Pons (tissue), 1 donor: Measurements from ENCODE around the gene MYH11.
A peak's percentile ranks its signal among the peaks of the same experiment; 100 is the strongest.
"Not testable (repeated sequence)": the region's sequence is repeated elsewhere in the genome, so short reads cannot be mapped to it uniquely, and the experiment has no call there.

ENCODE experiments used
- DNase-seq: peaks from one replicate; pipeline ENCODE4 v3.0.0-alpha.2; 2016; ENCODE audit warnings: low spot score

MYH11 gene

GRCh38 chr16:15876503-15876902 is 19.7 kb upstream of the MYH11 start:
- no peak for DNase-seq

- DNase-seq = peak; percentile 85
Measured at GRCh38 chr16:15874745-15875314, 18.0 kb upstream of the MYH11 start.

- no peak for DNase-seq
Measured at GRCh38 chr16:15873737-15874136, 16.9 kb upstream of the MYH11 start.

DNA sequence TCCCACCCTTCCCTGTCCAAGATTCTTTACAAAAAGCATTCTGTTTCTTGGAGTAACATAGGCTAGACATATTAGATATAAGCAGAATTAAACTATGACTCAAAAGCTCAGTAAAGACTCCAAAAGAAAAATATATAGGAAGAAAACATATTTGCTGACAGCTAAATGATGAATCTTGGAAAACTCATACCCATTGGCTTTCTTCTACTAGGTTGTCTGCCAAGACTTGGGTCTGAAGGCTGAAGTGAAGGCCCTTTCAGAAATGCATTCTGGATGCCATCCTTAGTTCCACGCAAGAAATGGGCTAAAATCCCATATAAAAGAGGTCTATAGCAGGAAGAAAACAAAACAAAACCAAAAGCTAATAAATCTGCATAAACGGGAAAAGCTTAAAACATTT is 16.5 kb upstream of the MYH11 start:
- no peak for DNase-seq

DNA sequence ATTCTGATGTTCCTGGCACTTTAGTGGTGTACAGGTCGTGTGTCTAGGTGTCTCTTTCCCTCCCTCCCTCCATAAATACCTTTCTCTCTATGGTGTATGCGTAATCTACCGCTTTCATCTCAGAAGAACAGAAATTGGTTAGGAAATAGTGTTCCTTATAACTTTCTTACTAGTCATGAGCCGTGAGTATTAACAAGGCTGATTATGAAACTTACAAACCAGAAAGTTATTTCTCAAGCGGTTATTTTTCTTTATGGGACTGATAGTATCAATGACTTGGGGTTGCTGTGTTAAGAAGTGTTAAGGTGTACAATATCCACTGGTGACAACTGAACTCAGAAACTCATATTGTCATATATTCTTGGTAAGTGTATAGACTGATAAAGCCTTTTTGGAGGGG is 13.2 kb upstream of the MYH11 start:
- DNase-seq = no peak

DNA sequence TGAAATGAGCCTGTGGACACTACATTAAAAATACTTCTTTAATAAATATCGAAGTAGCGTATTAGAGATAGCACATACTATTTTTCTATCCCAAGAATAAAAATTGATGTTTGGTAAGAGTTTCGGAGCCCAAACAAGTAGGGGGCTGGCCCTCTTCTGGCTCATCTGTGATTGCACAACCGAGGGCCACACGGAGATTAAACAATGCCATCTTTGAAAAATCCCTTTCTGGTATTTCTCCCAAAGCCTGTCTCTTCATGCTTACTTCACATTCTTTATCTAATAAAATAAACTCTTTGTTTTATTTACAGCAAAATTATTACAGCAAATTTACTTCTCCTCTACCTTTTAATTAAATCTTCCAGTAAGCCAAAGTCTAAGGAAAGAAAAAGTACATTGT is 9.6 kb upstream of the MYH11 start:
- DNase-seq = peak; percentile 68

- no peak for DNase-seq
Measured at GRCh38 chr16:15865742-15866141, 8.9 kb upstream of the MYH11 start.

GRCh38 chr16:15864939-15865338 is 8.1 kb upstream of the MYH11 start:
- DNase-seq = no peak

- no peak for DNase-seq
Measured at GRCh38 chr16:15861996-15862395, 5.2 kb upstream of the MYH11 start.

DNA sequence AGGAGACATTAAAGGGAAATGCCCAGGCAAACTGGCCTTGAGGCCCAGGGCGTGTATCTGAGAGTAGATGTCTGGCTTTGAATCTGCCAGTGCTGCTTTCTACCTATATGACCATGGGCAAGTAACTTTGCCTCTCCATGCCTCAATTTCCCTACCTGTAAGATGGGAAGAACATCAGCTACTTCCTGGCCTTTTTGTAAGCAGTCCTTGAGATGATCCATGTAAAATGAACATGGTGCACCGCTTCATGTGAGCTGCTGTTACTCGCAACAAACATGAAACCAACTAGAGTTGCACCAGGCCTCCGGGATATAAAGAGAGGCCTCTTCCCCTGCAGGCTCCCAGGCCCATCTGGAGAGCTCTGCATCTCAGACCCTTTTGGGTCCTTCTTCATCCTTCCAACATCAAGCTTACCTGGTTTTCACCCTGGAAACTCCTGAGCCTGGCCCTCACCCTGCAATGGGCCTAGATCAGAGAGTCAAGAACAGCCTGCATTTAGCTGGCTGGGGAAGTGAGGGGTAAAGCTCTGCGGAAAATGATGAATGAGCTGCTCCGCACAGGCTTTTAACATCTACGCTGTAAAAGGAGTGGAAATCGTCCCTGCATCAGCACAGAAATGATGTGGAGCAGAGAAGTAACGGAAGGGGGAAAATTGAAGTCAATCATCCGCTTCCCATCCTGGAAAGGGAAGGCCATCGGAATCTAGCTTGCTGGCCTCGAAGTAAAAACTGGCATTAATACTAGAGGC is 2.3 kb upstream of the MYH11 start:
- DNase-seq = no peak

DNA sequence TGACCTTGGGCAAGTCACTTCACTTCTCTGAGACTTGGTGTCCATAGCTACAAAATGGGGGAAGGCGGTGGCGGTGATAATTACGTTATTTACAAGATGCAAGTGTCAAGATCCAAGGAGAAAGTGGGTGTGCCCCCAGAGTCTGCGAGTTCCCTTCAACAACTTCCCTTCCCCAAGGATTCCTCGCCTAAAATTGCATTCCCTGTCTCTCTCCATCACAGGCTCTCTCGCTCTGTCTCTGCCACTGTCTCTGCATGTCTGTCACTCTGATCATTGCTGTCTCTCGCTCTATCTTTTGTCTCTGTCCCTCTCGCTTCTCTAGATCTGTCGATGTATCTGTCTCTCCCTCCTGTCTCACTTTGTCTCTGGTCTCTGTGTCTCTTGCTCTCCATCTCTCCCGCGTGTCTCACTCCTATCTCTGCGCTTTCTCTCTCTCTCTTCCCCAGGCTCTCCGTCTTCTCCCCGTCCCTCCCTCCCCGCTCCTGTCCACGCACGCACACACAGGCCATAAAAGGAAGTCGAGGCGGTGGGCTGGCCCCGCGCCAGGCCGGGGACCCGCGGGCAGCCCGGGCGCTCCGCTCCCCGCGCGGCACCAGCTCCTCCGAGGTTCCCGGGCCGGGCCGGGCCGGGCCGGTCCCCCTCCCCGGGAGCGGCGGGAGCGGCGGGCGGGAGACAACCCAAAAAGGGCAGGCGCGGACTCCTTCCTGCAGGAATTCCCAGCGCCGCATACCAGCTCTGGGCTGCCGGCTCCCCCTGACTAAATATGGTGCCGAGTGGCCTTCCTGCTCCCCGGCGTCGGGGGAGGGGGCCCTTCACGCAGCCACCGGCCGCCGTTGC is 1.1 kb upstream of the MYH11 start:
- DNase-seq = no peak

DNA sequence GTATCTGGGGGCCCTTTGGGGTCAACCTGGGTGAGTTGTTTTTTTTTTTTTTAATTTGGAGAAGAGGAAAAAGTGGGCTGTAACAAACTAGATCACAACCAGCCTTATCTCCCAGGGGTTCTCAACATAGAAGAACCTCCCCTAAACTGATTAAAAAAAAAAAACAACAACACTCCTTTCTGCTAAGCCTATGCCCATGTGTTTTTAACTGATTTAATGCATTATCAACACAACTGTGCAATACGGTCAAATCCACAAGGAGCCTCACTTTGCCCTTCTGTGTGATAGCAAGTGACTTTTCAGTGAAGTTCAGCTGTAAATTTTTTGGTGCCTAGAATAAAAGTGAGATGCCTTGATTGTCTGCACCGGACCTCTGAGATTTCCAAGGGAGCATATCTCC is 646 bp downstream of the MYH11 start:
- no peak for DNase-seq

GRCh38 chr16:15855704-15856003 is 1.2 kb downstream of the MYH11 start:
- DNase-seq = no peak

DNA sequence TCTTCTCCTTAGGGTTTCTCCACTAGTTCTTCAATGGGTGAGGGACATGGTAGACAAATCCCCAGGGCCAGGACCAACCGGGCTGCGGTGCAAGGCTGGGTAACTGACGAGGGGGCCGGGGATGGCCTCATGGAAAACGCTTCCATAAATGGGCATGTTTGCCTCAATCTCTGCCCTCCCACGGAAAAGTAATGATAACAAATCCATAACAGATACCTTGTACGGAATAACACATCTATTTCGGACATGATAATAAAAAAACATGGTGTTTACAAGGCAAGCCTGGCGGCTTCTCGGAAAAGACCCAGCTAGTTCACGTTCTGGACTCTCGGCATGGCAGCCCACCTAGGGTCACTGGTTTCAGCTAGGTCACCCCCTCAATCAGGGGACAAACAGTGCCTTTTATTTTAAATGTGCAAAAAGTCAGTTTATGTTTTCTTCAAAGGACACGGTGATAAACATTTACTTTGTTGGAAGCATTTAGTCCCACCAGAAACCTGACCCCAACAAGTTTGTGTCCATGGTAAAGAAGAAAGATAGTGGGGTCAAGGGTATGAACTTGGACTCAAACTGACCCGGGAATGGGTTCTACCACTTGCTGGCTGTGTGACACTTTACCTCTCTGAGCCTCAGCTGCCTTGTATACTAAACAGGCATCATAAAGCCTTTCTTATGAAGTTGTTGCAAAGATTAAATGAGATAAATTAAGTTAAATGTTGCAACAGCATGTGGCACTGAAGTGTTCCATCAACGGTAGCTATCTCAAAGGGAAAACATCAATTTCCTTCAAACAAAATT is 1.7 kb downstream of the MYH11 start:
- DNase-seq = no peak

DNA sequence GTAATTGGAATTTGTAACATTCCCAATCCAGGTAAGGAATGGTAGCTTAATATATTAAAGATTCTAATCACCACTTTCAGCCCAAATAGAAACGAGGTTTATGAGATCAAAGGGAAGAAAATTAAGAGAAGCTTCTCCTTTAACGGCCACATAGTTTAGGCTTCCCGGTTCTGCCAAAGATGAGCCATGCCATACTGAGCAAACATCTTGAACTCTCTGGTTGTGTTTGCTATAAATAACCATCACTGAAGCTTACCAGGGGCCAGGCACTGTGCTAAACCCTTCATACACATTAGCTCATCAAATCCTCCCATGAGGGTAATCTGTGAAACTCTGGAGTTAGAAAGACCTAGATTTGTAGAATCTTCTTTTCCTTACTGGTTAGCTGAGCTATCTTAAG is 2.8 kb downstream of the MYH11 start:
- no peak for DNase-seq

DNA sequence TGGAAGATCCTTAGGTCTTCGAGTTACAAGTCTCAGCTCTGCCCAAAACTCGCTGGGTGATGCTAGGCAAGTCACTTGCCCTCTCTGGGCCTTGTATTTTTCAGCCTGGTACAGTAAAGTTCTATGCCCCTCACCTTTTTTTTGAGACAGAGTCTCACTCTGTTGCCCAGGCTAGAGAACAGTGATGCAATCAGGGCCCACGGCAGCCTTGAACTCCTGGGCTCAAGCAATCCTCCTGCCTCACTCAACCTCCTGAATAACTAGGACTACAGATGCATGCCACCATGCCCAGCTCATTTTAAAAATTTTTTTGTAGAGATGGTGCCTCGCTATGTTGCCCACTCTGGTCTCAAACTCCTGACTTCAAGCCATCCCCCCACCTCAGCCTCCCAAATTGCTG is 3.8 kb downstream of the MYH11 start:
- no peak for DNase-seq

DNA sequence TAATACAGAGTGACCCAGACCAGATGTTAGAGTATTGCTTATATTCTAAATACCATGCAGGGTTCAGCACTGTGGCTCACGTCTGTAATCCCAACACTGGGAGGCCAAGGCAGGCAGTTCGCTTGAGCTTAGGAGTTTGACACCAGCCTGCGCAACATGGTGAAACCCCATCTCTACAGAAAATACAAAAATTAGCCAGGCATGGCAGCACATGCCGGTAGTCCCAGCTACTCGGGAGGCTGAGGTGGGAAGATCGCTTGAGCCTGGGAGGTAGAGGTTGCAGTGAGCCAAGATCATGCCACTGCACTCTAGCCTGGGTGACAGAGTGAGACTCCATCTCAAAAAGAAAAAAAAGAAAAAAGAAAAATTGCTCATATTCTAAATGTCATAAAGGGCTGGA is 6.3 kb downstream of the MYH11 start:
- not testable (repeated sequence) for DNase-seq

DNA sequence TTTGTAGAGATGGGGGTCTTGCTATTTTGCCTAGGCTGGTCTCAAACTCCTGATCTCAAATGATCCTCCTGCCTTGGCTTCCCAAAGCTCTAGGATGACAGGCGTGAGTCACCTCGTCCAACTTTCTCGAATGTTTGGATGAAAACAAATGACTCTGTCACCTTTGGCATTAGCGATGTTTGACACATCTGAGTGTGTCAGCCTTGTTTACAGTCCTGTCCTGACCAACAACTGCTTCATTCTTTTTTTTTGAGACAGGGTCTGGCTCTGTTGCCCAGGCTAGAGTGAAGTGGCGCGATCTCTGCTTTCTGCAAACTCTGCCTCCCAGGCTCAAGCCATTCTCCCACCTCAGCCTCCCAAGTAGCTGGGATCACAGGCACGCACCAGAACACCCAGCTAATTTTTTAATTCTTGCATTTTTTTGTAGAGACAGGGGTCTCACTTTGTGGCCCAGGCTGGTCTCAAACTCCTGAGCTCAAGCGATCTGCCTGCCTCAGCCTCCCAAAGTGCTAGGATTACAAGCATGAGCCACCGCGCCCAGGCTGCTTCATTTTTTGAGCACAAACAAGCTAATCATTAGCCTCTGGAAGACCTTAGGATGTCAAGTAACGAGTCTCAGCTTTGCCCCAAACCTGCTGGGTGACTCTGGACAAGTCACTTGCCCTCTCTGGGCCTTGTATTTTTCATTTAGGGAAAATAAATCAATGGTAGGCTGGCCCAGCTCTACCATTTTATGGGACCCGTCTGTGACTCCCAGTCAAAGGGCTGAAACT is 7.4 kb downstream of the MYH11 start:
- DNase-seq = no peak

- DNase-seq = no peak
Measured at GRCh38 chr16:15847611-15848175, 9.1 kb downstream of the MYH11 start.

GRCh38 chr16:15846510-15846909 is 10.3 kb downstream of the MYH11 start:
- no peak for DNase-seq

- DNase-seq = no peak
Measured at GRCh38 chr16:15843635-15844279, 13.1 kb downstream of the MYH11 start.
